ENCODE results near the gene MIPOL1. TPM values are rescaled to one million over a fixed set of nuclear protein-coding genes. Genes with fewer than 3 reads are reported as not detected.
"Not testable (repeated sequence)": the region's sequence is repeated elsewhere in the genome, so short reads cannot be mapped to it uniquely, and the experiment has no call there.

Gene MIPOL1
- total RNA-seq, 6 experiments from 2014 or later, result 6.5 to 7.7 (median 6.8) TPM

DNA sequence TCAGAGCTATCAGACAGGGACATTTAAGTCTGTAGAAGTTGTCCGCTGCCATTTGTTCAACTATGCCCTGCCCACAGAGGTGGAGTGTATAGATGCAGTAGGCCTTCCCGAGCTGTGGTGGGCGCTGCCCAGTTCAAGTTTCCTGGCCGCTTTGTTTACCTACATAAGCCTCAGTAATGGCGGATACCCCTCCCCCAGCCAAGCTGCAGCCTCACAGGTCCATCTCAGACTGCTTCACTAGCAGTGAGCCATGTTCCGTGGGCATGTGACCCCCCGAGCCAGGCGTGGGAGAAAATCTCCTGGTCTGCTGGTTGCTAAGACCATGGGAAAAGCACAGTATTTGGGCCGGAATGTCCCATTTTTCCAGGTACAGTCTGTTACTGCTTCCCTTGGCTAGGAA lies 165.9 kb downstream of the MIPOL1 start:
- DNase-seq, result no peak
- H3K4me3 Mint-ChIP-seq, result no peak overlapping the region
- peaks cover 13% of the 10 kb centered on the region for H3K36me3 Mint-ChIP-seq (ENCODE audit: low read depth)
- peaks cover 10% of the 10 kb centered on the region for H3K9me3 Mint-ChIP-seq
- no peaks in the 10 kb centered on the region for H3K4me1 Mint-ChIP-seq (ENCODE audit: low read depth)
- no peak overlapping the region for H3K27ac Mint-ChIP-seq
- TF ChIP-seq, protein P1, sequence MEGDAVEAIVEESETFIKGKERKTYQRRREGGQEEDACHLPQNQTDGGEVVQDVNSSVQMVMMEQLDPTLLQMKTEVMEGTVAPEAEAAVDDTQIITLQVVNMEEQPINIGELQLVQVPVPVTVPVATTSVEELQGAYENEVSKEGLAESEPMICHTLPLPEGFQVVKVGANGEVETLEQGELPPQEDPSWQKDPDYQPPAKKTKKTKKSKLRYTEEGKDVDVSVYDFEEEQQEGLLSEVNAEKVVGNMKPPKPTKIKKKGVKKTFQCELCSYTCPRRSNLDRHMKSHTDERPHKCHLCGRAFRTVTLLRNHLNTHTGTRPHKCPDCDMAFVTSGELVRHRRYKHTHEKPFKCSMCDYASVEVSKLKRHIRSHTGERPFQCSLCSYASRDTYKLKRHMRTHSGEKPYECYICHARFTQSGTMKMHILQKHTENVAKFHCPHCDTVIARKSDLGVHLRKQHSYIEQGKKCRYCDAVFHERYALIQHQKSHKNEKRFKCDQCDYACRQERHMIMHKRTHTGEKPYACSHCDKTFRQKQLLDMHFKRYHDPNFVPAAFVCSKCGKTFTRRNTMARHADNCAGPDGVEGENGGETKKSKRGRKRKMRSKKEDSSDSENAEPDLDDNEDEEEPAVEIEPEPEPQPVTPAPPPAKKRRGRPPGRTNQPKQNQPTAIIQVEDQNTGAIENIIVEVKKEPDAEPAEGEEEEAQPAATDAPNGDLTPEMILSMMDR (IDR thresholded peaks at IDR 0.05), result no peak
- no peaks in the 10 kb centered on the region; the same call in none of the 2 replicates for H3K27me3 Mint-ChIP-seq (ENCODE audit: insufficient read depth)

- peaks cover 7% of the 10 kb centered on the region for H3K9me3 Mint-ChIP-seq
Observed at GRCh38 chr14:37369425-37369824, 171.7 kb downstream of the MIPOL1 start.

GRCh38 chr14:37375566-37375965 lies 177.8 kb downstream of the MIPOL1 start:
- no peak for DNase-seq
- no peak overlapping the region for H3K27ac Mint-ChIP-seq
- TF ChIP-seq, protein P1 (IDR thresholded peaks at IDR 0.05), result no peak
- no peaks in the 10 kb centered on the region for H3K9me3 Mint-ChIP-seq
- no peak overlapping the region for H3K4me3 Mint-ChIP-seq
- no peaks in the 10 kb centered on the region for H3K27me3 Mint-ChIP-seq (ENCODE audit: insufficient read depth)
- H3K36me3 Mint-ChIP-seq (ENCODE audit: low read depth), result no peaks in the 10 kb centered on the region; the same call in 1 of the 2 replicates
- H3K4me1 Mint-ChIP-seq (ENCODE audit: low read depth), result no peaks in the 10 kb centered on the region

More at GRCh38 chr14:37369425-37369824, 171.7 kb downstream of the MIPOL1 start:
- H3K4me1 Mint-ChIP-seq (ENCODE audit: low read depth), result no peaks in the 10 kb centered on the region
- TF ChIP-seq, protein P1 (IDR thresholded peaks at IDR 0.05), result no peak
- no peaks in the 10 kb centered on the region for H3K27me3 Mint-ChIP-seq (ENCODE audit: insufficient read depth)
- peaks cover 10% of the 10 kb centered on the region for H3K36me3 Mint-ChIP-seq (ENCODE audit: low read depth)
- H3K27ac Mint-ChIP-seq, result peak overlapping the region; percentile 11; the same call in 1 of the 2 replicates
- H3K4me3 Mint-ChIP-seq, result no peak overlapping the region
- no peak for DNase-seq

- no peaks in the 10 kb centered on the region for H3K27me3 Mint-ChIP-seq (ENCODE audit: insufficient read depth)
- H3K4me3 Mint-ChIP-seq, result no peak overlapping the region
- DNase-seq, result no peak
- H3K9me3 Mint-ChIP-seq, result no peaks in the 10 kb centered on the region
- no peaks in the 10 kb centered on the region for H3K4me1 Mint-ChIP-seq (ENCODE audit: low read depth)
- H3K36me3 Mint-ChIP-seq (ENCODE audit: low read depth), result no peaks in the 10 kb centered on the region; the same call in 1 of the 2 replicates
- TF ChIP-seq, protein P1 (IDR thresholded peaks at IDR 0.05), result no peak
- no peak overlapping the region for H3K27ac Mint-ChIP-seq
Observed at GRCh38 chr14:37376944-37377609, 179.3 kb downstream of the MIPOL1 start.

DNA sequence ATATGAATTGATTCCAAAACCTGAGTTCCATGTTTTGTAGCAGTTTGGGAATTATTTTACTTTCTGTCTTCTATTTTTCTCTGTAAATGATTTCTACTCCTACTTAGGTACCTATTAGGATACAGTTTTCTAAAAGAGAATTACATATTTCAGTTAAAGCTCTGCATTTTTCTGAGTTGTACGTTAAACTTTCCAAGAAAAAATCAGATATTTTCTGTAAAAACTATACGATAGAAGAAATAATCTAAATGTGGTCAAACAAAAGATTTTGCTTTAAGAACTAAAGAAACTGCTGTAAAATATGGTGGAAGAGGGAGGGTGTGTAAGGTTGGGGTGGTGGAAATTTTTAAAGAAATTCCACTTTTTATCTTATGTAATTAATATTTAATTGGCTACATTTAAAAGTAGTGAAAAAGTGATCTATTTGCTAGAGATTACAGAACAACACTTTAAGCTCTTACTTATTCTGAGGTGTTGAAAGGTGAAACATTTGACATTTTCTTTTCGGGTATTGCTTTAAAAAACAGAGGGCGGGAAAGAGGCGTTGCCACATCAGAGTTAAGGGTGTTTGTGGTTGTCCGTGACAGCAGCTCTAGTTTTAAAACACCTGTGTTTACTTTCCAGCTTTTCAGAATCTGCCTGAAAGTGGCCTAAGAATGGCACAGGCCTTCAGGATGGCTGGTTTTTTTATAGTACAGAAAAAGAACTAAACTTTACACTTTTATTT lies 187.3 kb downstream of the MIPOL1 start:
- Mint-ChIP-seq H3K9me3 (no peaks in the 10 kb centered on the region), H3K27ac (no peak overlapping the region), H3K27me3 (ENCODE audit: insufficient read depth) (no peaks in the 10 kb centered on the region), H3K4me1 (ENCODE audit: low read depth) (no peaks in the 10 kb centered on the region), H3K4me3 (no peak overlapping the region), H3K36me3 (ENCODE audit: low read depth) (0 out of 2 replicates have a peak, but pooled peaks cover 5% of the 10 kb centered on the region)
- TF ChIP-seq, protein P1 (IDR thresholded peaks at IDR 0.05), result no peak
- no peak for DNase-seq

GRCh38 chr14:37397157-37397940 lies 199.6 kb downstream of the MIPOL1 start:
- not testable (repeated sequence) for H3K27ac Mint-ChIP-seq; H3K27me3 Mint-ChIP-seq (ENCODE audit: insufficient read depth); H3K4me1 Mint-ChIP-seq (ENCODE audit: low read depth); DNase-seq; H3K4me3 Mint-ChIP-seq
- H3K36me3 Mint-ChIP-seq (ENCODE audit: low read depth), result peaks cover 17% of the 10 kb centered on the region; the same call in 1 of the 2 replicates
- H3K9me3 Mint-ChIP-seq, result peaks cover 16% of the 10 kb centered on the region

Measured in HFFc6 (cell line).